Raji (cell line): ENCODE measurements around the gene ADCY10.

Experiments used
- POLR2A ChIP-seq: IDR thresholded peaks from 2 replicates; pipeline ENCODE4 v1.6.1; 2011; ENCODE audit warnings: low read depth, low read length, control low read depth; ENCODE audit not compliant: insufficient read depth

Gene ADCY10

DNA sequence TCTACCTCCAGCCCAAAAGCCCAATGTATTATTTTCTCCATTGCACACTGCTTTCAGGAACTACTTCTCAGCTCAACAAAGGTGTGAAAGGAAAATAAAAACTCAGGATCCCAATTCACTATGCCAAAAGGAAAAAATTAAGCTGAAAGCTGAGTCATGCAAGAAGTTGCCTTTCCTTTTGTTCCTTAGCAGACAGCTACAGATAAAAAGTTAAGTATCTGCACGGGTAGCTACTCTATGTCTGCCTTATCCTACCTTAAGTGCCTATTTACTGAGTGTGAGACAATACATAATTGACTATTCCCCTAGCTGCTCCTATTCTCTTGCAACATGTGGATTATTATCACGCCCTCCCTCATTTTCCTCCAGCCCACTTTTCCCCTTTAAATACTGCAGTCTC, 84.1 kb downstream of the ADCY10 start:
- TF ChIP-seq POLR2A = no peak

DNA sequence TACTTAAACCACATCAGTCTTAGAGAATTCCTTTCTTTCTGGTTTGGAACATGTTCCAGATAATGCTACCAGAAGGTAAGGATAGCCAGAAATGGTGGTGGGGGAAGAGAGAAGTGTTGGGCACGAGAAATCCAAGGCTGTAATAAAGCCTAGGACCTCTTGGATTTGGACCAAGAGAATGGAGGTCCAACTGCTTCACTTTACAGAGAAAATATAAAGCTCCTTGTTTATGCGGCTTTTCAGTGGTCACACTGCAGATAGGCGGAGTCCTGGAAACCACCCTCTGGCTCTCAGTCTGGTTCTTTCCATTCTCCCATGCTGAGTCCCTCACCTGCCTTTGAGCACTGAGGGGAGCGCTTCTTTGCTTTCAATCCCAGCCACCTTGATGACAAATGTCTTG, 87.8 kb downstream of the ADCY10 start:
- TF ChIP-seq POLR2A = no peak

DNA sequence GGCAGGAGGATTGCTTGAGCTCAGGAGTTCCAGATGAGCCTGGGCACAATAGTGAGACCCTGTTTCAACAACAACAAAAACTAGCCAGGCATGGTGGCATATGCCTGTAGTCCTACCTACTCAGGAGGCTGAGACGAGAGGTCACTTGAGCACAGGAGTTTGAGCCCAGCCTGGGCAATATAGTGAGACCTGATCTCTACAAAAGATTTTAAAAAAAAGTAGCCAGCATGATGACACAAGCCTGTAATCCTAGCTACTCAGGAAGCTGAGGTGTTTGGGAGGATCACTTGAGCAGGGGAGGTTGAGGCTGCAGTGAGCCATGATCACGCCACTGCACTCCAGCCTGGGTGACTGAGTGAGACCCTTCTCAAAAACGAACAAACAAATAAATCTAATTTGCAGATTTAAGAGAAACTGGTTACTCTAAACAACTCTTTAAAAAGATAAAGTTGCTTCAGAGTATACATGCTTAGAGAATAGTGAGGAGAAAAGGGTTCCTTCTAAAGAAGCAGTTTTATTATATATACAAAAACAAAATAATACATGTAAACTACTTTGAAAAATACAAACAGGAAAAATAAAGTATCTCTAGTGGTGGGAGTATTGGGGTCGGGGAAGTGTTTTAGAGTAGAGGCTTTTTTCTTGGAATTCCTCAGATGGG, 88.4 kb downstream of the ADCY10 start:
- TF ChIP-seq POLR2A = no peak

DNA sequence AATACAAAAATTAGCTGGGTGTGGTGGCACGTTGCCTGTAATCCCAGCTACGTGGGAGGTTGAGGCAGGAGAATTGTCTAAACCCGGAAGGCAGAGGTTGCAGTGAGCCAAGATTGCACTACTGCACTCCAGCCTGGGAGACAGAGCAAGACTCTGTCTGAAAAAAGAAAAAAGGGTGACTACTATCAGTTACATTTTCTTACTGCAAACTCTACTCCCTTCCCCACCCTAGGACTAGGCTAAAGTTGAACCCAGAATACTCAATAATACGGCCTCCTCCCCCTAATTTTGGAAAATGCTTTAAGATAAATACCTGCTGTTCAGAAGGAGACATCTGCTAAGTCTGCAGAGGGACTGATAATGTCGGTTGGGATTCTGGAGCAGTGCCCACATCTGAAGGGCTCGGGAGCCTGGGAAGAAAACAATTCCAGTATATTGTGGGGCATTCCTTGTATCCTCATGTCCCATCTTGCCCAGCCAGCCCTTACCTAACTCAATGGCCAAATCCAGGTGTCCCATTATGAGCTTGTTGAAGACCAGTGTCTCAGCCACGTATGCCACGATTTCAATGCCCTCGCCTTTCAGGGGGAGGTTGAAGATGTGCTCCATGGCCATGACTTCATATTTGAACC, 89.7 kb downstream of the ADCY10 start:
- TF ChIP-seq POLR2A = no peak

DNA sequence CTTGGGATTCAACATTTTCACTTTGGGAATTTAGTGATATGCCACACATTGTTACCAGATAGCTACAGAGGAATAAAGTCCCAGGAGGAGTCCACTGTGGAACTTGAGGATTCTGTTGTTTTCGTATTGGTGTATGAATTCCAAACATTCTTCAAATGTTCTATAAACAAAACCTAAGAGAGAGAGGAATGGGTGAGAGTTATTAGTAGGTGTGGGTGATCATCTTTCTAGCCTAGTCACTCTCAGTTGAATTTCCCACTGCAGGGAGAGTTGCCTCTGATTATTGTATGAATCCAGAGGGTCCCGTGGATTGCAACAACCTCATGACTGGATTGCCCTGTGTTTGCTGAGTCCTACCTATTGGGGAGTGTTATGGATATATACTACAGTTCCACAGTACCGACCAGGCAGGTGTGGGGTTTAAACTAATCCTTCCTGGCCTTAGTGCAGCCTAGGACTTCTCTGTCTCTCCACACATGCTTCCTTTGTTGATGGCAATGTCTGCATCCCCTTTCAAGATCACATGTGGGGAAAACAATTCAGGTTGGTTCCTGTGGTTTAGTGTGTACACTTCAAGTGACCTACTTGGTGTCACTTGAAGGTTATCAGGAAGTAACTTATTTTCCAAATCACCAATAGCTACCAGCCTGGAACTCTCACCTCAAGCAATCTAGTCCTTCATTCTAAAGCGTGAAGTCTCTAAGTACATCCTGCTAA, 91.8 kb downstream of the ADCY10 start:
- no peak for TF ChIP-seq POLR2A

DNA sequence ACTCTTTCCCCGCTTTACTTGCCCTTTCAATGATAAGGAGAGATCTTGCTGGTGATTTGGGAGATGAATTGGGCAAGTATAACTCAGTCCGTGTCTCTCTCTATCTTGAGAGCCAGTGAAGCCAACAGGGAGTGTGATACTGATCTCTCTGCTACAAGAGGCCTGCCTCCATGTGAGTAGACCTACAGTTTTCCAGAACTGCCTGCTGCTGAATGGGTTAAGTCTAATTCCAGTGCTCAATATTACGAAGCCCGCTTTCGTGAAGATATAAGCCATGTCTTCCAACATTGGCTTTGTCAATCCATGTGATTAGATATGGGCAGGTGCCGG, 92.6 kb downstream of the ADCY10 start:
- no peak for TF ChIP-seq POLR2A

DNA sequence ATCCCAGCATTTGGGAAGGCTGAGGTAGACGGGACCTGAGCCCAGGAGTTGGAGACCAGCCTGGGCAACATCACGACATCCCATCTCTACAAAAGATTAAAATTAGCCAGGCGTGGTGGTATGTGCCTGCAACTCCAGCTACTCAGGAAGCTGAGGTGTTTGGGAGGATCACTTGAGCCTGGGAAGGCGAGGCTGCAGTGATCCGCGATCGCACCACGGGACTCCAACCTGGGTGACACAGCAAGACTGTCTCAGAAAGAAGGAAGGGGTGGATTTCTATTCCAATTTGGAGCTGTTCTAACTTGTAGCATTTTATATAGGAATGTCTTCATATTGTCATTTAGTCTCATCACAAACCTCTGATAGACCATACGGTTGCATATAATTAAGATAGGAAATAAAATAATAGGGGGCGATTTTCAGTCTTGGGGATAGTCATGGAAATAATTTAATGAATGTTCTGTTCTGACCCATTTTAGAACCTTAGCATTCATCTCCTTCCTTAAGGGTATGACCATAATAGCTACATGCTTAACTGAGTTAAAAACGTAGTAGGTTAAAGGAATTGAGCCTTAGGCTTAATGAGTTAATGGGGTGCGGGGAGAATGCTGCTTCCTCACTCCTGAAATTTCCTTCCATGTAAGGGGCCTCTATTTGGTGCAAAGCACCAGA, 93.1 kb downstream of the ADCY10 start:
- no peak for TF ChIP-seq POLR2A

DNA sequence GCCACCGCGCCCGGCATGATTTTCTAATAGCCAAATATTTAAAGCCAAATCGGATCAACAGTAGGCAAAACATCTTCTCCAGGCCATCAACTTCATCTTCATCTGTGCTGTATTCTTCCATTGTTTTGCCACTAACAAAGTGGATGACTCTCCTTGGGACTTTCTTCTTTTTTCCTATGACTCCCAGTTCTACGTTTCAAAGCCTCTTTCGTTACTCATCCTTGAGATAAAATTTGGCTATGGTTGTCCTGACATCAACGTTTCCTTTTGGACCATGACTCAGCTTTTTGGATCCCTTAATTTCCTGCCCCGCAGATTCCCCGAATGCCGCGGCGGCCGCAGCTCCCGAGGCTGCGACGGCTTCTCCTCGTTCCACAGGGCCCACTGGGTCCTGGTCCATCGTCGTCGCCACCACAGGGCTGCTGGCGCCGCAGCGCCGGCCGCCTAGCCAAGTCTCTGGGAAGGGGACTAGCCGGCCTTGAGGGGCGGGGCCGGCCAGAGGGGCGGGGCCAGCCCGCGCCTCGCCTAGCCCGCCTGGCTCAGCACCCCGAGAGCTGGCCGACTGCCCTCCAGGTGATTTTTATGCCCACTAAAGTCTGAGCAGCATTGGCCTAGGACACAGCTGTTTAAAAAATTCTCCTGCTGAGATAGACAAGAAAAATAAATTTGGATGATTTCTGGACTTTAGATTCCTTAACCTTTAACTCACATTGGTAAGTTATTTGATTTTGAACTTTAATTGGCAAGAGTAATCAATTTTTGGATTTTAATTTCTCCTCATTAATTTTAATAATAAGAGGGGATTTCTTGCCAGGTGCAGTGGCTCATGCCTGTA, 93.9 kb downstream of the ADCY10 start:
- TF ChIP-seq POLR2A = no peak

DNA sequence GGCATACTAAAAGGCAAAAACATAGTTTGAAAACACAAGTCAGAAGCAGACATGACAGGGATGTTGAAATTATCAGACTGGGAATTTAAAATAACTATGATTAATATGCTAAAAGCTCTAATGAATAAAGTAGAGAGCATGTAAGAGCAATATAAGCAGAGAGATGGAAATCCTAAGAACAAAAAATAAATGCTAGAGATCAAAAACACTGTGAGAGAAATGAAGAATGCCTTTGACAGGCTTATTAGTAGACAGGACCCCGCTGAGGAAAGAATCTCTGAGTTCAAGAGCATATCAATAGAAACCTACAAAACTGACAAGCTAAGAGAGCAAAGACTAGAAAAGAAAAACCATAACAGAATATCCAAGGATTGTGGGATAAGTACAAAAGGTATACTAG, 98.3 kb downstream of the ADCY10 start:
- TF ChIP-seq POLR2A = no peak

DNA sequence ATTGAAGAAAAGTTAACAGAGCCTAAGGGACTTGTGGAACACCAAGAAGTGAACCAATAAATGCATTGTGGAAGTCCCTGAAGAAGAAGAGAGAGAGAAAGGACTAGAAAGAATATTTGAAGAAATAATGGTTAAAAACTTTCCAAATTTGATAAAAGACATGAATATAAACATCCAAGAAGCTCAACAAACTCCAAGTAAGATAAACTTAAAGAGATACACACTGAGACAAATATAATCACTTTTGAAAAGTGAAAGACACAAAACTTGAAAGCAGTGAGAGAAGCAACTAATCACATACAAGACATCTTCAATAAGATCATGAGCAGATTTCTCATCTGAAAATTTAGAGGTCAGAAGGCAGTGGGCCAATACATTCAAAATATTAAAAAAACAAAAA, 101.0 kb downstream of the ADCY10 start:
- no peak for TF ChIP-seq POLR2A

DNA sequence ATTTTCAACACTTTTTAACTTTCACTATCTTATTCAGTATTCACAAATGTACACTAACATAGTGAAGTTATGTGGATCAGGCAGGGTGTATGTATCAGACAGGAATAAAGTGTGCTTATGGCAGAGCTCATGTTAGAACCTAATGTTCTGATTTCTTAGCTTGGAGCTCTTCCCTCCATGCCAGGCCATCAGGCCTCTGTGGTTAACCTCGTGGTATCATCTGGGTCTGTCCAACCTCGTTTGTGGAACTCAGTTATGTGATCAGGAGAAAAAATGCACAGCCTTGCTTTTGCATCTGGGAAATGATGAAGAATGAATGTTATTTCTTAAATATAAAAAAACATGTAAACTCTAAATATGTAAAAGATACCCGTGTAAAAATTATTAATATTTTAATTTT, 105.2 kb downstream of the ADCY10 start:
- TF ChIP-seq POLR2A = no peak

DNA sequence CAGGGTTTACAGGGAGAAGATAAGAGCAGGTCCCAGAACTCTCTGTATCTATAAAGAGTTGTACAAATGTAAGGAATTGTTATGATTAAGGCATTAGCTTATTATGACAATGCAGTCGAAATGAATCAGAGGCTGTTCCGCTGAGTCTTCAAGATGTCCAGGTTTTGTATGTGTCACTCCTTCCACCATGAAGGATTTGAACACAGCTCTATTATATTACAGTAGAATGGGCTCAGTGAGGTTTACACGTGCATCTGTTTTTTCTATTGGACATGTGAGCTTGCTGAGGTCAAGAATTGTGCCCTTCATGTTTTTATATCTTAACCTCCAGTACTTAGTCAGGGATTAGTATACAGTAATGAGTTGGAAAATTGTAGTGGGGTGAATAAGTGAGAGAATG, 105.8 kb downstream of the ADCY10 start:
- TF ChIP-seq POLR2A = no peak

DNA sequence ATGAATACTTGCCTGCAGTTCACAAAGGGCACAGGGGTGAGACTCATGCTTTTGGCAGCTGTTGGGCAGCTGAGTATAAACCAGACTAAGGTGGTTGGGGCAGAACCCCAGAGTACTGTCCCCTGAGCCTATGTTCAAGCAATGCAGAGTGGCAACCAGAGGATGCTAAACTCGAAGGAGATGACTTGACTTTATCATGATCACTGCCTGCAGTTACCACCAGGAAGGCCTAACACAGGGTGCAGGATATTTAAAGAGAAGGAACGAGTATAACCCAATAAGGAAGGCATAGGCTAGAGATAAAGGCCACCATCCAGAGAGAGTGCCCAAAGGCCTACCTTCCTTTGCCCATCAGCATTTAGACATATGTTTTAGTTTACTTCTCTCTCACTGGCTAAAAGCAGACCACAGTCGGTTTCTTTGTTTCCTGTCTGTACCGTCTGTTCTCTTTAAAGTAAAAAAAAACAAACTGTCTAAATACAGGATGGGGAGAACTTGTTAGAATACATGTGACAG, 108.8 kb downstream of the ADCY10 start:
- no peak for TF ChIP-seq POLR2A

DNA sequence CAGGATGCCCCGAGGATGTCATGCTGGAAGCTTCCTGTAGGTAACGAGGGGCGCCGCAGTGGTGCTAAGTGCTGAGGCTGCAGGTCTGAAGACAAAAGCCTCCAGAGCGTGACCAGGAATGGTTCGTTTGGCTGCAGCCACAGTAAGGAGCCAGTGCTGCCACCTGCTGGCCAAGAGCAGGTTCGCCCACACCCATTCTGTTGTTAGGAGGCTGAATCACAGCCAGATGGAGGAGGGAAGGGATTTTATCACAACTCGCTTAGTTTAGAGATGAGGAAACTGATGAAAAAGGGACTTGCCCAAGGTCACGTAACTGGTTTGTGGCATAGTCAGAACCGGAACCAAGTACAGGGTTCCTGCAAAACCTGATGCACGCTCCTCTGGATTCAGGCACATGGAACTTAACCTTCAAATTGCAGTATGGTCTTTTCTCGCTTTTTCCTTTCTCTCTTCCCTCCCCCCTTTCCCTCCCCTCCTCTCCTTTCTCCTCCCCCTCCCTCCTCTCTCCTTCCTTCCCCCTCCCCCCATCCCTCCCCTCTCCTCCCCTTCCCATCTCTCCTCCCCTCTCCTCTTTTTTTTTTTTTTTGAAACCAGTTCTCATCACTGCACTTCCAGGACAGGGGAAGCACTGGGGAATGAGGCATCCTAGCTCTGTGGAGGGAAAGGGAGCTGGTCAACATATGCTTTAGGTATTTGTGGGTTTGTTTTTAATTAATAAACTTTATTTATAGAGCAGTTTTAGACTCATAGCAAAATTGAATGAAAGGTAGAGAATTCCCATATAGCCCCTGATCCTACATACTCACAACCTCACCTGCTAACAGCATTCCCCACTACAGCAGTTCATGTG, 110.4 kb downstream of the ADCY10 start:
- 0 out of 2 replicates have a peak, but pooled peaks have one; percentile 27 for TF ChIP-seq POLR2A

DNA sequence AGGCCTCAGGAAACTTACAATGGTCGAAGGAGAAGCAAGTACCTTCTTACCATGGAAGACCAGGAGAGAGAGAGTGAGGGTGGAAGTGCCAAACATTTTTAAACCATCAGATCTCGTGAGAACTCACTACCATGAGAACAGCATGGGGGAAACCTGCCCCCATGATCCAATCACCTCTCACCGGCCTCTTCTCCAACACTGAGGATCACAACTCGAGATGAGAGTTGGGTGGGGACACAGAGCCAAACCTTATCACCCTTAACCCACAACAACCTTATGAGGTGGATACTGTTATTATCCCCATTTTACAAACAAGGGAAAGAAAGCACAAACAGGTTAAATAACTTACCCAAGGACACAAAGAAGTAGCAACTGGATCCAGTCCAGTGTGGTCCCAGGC, 111.7 kb downstream of the ADCY10 start:
- TF ChIP-seq POLR2A = no peak

DNA sequence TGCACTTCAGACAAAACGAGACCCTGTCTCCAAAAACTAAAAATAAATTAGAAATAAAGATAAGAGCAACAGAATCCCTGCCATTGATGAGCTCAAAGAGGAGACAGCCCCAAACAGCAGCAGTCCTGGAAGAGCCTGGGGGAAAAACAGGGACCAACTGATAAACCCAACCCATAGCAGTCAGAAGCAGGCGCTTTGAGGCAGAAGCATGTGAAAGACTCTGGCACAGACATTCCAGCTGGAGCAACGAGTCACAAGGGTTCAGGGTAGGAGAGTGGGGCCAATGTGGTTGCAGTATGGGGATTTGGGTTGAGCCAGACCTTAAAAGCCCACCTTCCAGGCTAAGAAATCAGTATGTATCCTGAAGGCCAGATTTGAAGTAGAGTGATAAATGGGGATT, 113.7 kb downstream of the ADCY10 start:
- TF ChIP-seq POLR2A = no peak
